Measurements from ENCODE around the gene MED6.

DNA sequence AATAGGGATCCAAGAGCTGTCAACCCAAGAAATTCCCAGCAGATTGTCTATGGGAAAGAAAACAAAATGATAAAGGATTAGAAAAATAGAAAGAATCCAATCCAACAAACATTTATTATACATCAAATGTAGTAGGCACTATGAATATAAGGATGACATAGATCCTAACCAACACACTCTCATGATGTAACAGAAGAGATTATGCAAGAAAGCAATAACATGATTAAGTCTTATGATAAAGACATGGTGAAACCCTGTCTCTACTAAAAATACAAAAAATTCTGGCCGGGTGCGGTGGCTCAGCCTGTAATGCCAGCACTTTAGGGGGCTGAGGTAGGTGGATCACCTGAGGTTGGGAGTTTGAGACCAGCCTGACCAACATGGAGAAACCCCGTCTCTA is 2.7 kb downstream of the MED6 start:
- TF ChIP-seq, protein P1, sequence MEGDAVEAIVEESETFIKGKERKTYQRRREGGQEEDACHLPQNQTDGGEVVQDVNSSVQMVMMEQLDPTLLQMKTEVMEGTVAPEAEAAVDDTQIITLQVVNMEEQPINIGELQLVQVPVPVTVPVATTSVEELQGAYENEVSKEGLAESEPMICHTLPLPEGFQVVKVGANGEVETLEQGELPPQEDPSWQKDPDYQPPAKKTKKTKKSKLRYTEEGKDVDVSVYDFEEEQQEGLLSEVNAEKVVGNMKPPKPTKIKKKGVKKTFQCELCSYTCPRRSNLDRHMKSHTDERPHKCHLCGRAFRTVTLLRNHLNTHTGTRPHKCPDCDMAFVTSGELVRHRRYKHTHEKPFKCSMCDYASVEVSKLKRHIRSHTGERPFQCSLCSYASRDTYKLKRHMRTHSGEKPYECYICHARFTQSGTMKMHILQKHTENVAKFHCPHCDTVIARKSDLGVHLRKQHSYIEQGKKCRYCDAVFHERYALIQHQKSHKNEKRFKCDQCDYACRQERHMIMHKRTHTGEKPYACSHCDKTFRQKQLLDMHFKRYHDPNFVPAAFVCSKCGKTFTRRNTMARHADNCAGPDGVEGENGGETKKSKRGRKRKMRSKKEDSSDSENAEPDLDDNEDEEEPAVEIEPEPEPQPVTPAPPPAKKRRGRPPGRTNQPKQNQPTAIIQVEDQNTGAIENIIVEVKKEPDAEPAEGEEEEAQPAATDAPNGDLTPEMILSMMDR (optimal IDR thresholded peaks at IDR 0.05 in 1 of 3, IDR thresholded peaks at IDR 0.05 in 1 of 3, conservative IDR thresholded peaks at IDR 0.05 in 1 of 3; ENCODE audit: extremely low read depth in 1 of 3, insufficient read depth in 2 of 3, low read length in 3 of 3), result no peak
- no peak for TF ChIP-seq EZH2 (IDR thresholded peaks at IDR 0.05; ENCODE audit: low read length)
